GM21447 (cell line): ENCODE data around the gene SLC18A3.

ENCODE experiments used
- ATAC-seq: cut with Tn5 transposase; IDR thresholded peaks from one replicate; pipeline ENCODE4 v1.9.1; 2021; ENCODE audit not compliant: unreplicated experiment

SLC18A3 gene

GRCh38 chr10:49649936-49650723 is 40.0 kb downstream of the SLC18A3 start:
- ATAC-seq: peak; percentile 26

- no peak for ATAC-seq
Observed at GRCh38 chr10:49650724-49651034, 40.6 kb downstream of the SLC18A3 start.

GRCh38 chr10:49651039-49651835 is 41.1 kb downstream of the SLC18A3 start:
- no peak for ATAC-seq

GRCh38 chr10:49651917-49652316 is 41.8 kb downstream of the SLC18A3 start:
- no peak for ATAC-seq

GRCh38 chr10:49652421-49653272 is 42.5 kb downstream of the SLC18A3 start:
- no peak for ATAC-seq

GRCh38 chr10:49653273-49653929 is 43.3 kb downstream of the SLC18A3 start:
- no peak for ATAC-seq

GRCh38 chr10:49654036-49654693 is 44.1 kb downstream of the SLC18A3 start:
- ATAC-seq: no peak

- no peak for ATAC-seq
Observed at GRCh38 chr10:49655099-49655498, 45.0 kb downstream of the SLC18A3 start.

- ATAC-seq: no peak
Observed at GRCh38 chr10:49656845-49657493, 46.9 kb downstream of the SLC18A3 start.

GRCh38 chr10:49657606-49658005 is 47.5 kb downstream of the SLC18A3 start:
- ATAC-seq: no peak

GRCh38 chr10:49661140-49661856 is 51.2 kb downstream of the SLC18A3 start:
- ATAC-seq: no peak
